Stimulated activated CD4-positive, alpha-beta T cell treated with anti-CD3 and anti-CD28 coated beads, Interleukin-12 subunit alpha, Interleukin-12 subunit beta, amount 100 ng/mL, for 24 hours (primary cell): ENCODE results near the gene ZNF831.

Experiments used
- DNase-seq, 2 experiments: peaks; one replicate each; pipeline ENCODE4 v3.0.0-alpha.2; 2020; ENCODE audit warnings: low read depth in 2 of 2

The ZNF831 gene

DNA sequence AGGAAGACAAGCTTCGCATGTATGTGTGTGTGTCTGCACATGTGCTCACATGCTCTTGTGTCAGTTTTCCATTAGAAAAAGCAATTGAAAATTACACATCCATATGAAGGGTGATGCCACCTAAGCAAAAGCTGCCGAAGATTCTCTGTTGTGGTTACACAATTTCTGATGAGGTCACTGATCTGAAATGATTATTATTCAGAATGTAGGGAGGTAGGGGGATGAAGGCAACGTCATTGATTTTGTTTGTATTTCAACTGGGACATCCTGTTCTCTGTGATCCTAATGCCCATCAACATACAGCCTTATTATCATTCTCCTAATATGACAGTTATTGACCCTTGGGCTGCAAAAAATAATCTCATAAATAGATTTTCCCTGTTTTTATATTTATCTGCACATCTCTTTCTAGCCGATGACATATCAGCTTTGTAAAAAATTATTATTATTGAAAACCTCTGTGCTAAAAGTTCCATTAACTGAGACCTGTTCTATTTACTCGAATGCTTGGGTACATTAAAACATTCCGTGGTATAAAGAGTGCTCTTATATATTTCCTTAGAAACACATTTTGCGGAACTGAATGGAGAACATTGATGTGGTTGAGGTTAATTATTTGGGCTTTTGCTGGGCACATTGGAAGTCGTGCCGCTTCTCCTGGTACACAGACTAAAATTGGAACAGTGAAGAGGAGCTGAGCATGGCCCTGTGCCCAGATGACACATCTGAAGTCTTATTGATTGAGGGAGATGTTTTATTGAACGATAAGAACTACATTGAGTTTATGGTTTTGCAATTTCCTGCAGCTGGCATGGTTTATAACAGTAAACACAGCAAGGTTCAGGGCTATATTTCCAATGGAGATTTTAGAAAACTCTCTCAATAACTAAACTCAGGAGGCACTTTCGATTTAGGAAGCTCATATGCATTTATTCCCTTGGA lies 51.3 kb downstream of the ZNF831 start:
- no peak for DNase-seq

DNA sequence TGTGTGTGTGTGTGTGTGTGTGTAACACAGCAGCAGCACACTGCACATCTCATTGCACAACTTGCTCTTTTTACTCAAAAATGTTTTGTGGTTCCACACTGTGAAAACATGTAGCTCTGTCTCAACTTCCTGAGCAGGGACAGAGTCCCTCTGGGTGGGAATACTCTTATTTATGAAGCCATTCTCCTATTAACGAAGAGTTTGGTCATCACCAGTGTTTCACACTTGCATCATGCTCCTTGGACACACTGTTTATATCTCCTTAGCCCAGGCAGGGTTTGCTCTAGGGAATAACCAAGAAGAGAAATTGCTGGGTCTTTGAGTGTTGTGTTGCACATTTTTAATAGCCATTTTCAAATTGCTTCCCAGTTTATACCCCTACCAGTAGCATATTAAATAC lies 53.6 kb downstream of the ZNF831 start:
- no peak for DNase-seq

DNA sequence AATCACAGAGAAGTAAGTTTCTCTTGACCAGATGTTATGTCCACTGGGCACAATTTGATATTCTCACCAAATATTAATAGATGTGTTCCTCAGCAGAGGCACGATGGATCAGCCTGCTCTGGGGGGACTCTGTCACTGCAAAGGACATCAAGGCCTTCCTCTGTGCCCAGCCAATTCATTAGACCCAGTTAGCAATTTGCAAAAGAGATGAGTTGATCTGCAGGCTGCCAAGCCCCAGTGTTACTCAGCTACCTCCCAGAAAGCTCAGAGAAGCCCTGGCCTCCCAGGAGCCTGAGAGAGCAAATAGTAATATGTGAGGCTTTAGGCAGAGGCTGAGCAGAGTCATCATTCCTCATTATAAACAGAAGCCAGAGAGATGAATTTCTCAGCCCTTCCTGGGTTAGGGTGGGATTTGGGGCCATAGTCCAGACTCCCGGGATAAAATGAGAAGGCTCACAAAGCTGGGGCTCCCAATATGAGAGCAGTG lies 54.2 kb downstream of the ZNF831 start:
- DNase-seq = no peak

DNA sequence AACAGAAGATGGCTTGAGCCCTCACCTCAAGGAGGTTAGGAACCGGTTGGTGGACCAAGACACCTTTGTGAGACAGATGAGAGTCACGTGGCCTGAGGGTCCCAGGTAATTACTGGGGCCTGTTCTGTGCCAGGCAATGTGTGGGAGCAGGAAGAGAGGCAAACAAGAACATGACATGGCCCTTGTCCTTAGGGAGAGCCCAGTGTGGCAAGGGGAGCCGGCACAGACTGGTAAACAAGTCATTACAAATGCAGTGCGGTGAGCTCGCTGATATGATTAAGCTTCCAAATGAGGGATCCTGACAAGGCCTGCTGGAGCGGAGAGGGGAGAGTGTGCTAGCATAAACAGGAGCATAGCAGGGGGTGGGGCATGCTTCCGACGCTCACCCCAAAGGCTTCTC lies 55.6 kb downstream of the ZNF831 start:
- DNase-seq = no peak

DNA sequence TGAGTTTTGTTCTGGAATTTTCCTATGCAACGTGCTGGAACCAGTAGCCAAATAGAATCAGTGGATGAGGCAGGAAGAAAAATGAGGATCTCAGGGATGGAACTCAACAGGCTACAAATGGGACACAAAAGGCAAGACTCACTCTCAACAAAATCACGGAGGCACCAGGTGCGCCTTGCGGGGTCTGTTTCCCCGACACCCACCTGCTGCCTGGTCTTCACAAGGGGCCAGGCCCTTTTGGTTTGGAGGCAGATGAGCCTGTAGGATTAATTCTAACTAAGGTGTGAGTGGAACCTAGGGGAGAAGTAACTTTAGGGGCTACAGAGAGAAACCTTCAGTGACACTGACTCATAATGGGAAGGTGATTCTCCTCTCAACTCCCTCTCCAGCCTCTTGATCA lies 56.5 kb downstream of the ZNF831 start:
- DNase-seq = no peak

DNA sequence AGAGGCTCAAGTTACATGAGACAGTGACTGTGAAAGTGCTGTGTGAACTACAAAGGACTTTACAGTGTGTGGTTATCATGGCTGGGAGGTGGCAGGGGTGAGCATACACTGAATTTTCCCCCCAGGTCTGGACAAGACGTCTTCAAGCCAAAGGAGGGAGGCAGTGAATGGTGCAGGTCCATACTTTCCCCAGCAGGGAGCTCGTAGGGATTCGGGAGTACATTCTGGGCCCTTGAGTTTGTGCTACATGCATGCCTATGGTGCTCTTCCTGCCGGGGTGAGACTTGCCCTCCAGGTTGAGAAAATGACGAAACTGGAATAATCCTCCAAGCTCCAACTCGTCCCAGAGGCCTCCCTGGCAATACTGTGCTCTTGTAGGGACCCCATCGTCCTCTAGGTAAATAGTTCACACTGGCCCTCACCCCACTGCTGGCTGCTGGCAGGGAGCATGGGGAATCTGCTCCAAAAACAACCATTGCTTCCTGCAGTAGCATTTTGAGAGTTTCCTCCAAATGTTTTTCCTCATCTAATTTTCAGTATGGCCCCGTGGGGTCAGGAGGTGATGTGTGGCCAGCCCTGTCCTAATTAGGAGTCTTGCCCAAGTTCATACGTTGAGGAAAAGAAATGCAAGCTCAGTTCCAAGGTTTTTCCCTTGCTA lies 57.6 kb downstream of the ZNF831 start:
- no peak for DNase-seq

DNA sequence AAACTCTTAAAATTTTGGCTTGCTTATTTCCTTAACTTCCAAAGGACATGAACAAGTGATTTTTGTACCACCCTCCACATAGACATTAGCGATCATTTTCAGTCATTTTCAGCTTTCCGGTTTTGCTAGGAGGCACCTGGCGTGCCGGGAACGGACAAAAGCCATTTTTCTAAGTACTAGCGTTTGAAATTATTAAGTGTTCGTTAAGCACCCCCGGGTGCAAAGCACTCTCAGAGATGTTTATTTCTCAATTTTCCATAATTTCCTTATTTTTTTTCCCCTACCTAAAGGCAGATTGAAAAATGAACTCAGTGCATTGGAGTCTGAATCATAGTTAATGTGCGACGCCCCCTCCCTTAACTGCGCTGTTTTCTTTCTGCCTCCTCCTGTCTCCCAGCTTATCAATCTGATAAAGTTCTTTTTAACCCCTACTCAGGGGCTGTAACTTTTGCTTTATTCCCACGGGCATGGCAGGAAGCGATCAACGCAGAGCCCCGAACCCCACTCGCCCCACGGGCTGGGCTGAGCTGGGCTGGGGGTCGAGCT lies 58.2 kb downstream of the ZNF831 start:
- no peak for DNase-seq

DNA sequence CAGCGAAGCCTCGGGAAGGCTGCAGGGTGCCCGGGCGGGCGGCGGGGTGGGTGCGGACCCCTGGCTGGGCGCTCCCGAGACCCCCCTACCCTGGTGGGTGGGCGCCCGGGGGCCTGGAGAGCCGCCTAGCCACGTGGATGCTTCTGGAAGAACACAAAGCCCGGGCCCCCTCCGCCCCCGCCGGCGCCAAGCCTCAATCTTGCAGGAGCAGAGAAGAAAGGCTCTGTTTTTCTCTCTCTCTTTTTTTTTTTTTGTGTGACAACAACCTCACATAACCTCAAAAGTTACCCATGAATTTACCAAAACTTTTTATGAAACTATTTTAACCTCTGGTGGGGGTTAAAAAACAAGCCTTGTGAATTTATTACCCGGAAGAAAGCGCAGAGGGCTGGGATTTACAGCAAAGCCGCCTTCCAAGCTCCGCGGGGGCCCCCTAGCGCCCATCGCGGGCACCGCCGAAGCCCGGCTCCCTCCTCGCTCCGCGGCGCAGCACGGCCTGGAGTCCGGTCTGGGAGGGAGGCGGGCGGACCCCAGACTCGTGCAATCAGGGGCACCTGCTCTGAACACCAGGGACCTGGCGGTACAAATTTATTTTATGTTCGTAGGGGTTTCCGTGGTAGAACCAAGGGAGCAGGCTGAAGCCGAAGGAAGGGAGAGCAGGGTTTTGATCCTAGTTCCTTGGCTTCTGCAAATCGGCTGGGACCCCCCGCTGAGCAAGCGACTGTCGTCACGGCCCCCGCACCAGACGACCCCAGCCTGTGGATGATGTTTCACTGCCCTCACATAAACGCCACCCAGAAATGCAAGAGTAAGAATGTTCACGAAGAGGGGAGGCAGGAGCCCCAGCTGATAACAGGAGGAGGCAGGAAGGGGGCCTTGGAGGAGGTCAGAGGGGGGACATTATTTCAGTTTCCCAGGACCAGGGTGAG lies 58.9 kb downstream of the ZNF831 start:
- peak; percentile 68 to 86 for DNase-seq

DNA sequence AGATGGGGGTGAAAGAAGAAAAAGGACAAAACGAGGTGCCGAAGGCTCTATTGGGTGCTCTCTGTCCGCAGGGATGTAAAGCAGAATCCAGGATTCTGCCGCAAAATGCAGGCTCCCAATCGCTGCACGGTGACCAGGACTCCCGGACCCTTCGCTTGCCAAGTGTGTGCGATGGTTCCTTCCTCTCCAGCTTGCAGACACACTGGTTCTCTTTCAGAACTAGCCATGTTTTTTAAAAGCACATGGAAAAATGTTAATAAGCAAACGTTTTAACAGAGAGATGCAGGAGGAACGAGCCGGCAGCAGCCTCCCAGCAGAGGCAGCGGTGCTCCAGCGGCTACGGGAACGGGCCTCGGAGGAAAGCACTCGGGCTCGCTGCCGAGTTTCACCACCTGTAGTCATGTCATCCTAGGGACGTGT lies 59.6 kb downstream of the ZNF831 start:
- no peak for DNase-seq

DNA sequence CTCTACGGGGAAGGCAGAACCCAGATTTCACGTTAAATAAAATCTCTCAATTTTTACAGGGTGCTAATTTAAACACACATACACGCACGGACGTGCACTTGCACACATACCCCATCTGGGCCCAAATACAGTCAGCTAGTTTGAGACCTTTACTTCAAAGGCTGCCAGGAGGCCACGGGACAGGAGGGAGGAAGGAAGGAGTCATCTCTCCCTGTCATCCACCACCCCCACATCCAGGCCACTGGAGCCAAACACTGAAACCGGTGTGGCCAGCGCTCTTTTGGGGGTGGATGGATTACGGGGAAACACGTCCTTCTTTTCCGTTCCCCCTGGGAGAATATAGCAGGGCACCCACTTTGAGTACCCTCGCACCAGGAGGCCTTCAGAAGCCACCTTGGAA lies 60.1 kb downstream of the ZNF831 start:
- DNase-seq = no peak

DNA sequence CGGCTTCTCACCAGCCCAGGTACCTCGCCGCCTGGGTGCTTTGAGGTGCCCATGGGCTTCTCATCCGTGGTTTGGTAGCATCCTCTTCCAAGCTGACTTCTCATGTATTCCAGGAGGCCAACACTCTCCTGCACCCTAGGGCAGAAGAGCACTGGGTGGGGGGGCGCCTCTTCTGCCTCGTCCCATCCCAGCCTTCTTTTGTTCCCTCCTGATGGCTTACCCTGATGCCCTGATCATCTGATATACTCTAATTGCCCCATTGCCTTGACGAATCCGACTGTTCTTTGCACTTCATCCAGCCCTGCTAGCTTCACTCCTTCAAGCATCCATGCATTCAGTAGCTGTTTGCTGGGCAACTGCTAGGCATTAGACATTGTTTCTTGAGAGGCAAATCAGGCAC lies 60.6 kb downstream of the ZNF831 start:
- no peak for DNase-seq

DNA sequence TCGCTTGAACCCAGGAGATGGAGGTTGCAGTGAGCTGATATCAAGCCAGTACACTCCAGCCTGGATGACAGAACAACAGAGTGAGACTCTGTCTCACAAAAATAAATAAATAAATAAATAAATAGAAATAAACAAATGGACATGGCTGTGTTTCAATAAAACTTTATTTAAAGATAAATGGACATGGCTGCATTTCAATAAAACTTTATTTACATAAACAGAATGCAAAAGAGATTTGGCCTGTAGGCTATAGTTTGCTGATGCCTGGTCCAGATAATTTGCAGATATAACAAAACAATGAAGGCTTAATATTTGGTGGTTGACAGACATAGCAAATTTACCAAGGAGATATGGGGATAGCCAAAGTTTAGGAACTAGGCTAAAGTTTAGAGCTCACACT lies 66.8 kb downstream of the ZNF831 start:
- no peak for DNase-seq

DNA sequence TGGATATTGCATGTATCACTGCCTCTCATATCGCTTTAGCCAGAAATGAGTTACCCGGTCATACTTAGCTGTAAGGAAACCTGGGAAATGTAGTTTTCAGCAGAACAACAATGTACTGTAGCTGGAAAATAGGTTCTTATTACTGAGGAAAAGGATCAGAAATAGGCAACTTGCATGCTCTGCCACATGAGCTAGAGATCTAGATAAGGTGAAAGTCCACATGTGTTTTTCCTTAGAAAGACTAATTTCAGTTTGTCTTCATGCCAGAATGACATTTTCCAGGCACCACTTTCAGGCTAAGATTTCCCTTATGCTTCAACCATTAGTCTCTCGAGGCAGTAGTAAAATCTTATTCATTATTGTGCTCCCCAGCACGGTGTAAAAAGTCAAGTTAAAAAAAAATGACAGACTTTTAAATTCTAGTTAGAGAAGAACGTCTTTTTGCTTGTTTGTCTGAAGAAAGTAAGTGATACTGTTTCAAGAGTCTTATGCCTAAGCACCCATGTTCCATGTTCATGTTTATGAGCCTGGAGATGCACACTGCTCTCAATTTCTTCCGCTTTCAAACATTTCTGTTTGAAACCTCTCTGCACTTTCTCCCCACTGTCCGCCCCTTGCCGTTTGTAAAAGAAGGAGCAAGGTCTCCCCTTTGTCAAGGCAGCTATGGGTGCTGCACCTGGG lies 67.6 kb downstream of the ZNF831 start:
- DNase-seq = no peak

DNA sequence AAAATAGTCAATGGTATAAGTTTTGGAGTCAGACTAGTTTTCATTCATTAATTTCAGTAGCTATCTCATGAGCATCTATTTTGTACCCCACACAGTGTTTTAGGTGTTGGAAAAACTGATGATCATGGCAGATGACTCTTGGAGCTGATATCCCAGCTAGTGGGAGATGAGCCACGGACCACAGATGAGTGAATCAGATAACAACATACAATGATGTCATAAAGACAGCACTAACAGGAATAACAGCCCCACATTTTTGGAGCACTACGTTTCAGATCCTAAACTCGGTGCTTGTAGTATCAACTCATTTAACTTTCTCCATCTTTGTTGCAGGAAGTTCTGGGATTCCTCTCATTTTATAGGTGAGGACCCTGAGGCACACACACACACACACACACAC lies 69.0 kb downstream of the ZNF831 start:
- no peak for DNase-seq

DNA sequence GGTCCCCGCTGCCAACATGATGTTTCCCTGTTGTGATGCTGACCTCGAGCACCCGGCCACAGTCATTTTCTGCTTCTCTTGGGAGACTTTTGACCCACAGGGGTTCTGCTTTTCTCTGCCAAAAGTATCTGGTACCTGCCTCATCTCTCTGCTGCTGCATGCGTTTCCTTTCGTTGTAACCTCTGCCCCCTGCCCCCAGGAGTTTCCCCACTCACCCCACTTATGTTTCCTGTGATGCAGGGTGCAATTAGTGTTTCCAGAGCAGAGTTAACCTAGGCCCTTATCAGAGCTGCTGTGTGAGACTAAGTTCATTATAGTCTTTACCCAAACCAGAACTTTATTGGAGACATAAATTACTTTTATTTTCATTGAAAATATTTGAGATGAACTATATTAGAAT lies 71.6 kb downstream of the ZNF831 start:
- DNase-seq = no peak

DNA sequence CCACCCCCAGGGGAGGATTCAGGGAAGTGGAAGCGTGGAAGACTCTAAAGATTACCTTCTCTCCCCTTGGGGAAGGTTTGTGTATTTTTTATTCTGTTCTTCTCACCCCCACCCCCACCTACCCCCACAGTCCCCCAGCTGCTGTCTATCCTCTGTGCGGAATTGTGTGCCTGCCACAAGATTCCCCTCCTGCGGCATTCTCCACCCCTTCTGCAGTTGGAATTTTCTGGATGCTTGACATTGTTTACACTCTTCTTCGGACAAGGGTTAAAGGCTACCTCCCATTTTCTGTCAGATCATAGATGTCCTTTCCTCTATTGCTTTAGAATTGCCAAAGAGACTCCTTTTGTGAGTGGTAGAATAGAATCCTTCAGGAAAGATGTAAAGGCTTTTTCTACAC lies 76.4 kb downstream of the ZNF831 start:
- no peak for DNase-seq

DNA sequence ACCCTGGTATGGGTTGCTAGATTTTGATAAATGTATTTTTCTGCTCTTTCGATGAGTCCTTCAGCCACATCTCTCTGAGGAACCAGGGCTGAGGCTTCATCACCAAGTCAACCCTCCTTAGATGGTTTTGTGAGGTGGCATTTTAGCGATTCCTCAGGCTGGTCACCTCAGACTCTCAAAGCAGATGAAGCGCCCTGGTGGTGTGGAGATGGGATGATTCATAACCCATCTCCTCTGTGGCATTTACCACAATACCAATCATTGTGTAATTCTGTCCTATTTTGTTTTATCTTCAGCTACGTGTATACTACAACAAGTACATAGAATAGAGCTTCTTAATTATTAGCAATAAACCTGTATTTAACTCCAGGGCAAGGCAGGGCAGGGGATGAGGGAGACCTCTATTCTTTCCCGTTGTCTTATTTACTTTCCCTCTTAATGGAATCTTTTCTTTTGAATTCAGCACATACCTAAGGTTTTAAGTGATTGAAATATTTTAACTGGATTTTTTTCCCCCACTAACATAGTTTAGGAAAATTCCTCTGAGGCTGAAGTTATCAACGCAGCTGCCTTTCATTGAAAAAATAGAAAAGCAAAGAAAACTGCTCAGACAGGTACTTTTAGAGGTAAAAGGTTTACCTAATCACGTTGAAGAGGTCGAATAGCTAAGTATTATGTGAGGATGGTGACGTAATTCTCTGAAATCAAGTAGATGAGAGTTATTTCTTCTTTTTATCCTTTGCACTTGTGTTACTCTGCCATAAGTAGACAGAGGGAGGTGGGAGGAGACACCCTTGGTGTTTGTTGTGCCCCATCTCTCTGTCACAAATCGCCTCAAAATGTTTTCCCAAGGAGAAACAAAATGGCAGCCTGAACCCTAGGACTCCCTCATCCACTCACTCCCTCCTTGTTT lies 79.3 kb downstream of the ZNF831 start:
- no peak for DNase-seq

DNA sequence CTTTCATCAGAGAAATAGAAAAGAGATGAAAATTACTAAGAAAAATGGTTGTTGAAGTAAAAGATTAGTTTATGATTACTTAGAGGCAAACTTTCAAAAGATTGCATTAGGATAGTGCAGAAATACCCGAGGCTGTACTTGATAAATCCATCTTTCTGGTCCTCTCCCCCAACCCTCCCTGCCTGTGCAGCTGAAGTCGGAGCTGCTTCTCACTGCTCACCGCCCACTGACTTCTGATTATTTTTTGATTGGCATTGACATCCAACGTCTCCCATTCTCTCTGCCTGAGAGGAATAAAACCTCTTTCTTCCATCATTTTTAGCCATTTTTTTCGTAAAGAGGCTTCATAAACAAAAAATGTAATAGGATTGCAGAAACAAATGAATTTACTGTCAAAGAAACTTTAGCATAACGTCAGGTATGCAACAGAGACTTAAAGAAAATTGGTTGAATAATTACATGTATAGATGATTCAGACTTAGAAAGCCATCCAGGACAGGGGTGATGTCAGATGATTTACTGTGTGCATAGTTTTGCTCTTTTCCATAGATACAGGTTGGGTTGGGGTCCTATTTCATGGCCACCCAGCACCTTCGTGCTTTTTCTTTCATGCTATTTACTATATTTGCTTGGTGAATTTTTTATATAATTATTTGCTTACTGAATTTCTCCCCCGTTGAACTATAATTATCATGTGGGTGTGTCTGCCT lies 83.2 kb downstream of the ZNF831 start:
- no peak for DNase-seq
